ENCODE measurements around the gene SLC17A7.

SLC17A7 gene

GRCh38 chr19:49407482-49408015 is 33.8 kb downstream of the SLC17A7 start:
- TF ChIP-seq CTCF (IDR thresholded peaks at IDR 0.05; ENCODE audit: low read depth, low read length, missing control alignments), result no peak
- H3K4me3 ChIP-seq (ENCODE audit: low read depth, low read length), result no peak overlapping the region
- DNase-seq (ENCODE audit: low read depth), result no peak

GRCh38 chr19:49407079-49407478 is 34.2 kb downstream of the SLC17A7 start:
- no peak for TF ChIP-seq CTCF (IDR thresholded peaks at IDR 0.05; ENCODE audit: low read depth, low read length, missing control alignments)
- no peak overlapping the region for H3K4me3 ChIP-seq (ENCODE audit: low read depth, low read length)

GRCh38 chr19:49403404-49404187 is 37.7 kb downstream of the SLC17A7 start:
- no peak overlapping the region for H3K4me3 ChIP-seq (ENCODE audit: low read depth, low read length)
- TF ChIP-seq CTCF (IDR thresholded peaks at IDR 0.05; ENCODE audit: low read depth, low read length, missing control alignments), result no peak
- no peak for DNase-seq (ENCODE audit: low read depth)

More at GRCh38 chr19:49407079-49407478, 34.2 kb downstream of the SLC17A7 start:
- no peak for DNase-seq (ENCODE audit: low read depth)

GRCh38 chr19:49400029-49400428 is 41.3 kb downstream of the SLC17A7 start:
- TF ChIP-seq CTCF (IDR thresholded peaks at IDR 0.05; ENCODE audit: low read depth, low read length, missing control alignments), result no peak
- no peak overlapping the region for H3K4me3 ChIP-seq (ENCODE audit: low read depth, low read length)
- no peak for DNase-seq (ENCODE audit: low read depth)

- TF ChIP-seq CTCF (IDR thresholded peaks at IDR 0.05; ENCODE audit: low read depth, low read length, missing control alignments), result no peak
- DNase-seq (ENCODE audit: low read depth), result no peak
These were observed 42.4 kb downstream of the SLC17A7 start for GRCh38 chr19:49398931-49399330.

GRCh38 chr19:49398001-49398615 is 43.2 kb downstream of the SLC17A7 start:
- H3K4me3 ChIP-seq (ENCODE audit: low read depth, low read length), result no peak overlapping the region
- no peak for DNase-seq (ENCODE audit: low read depth)
- no peak for TF ChIP-seq CTCF (IDR thresholded peaks at IDR 0.05; ENCODE audit: low read depth, low read length, missing control alignments)

More at GRCh38 chr19:49398931-49399330, 42.4 kb downstream of the SLC17A7 start:
- H3K4me3 ChIP-seq (ENCODE audit: low read depth, low read length), result no peak overlapping the region

Measured in GM12864 (cell line).